OCI-LY3 (cell line): ENCODE data around the gene SRL.
A peak's percentile ranks its signal among the peaks of the same experiment; 100 is the strongest.

ENCODE experiments used
- H2AFZ ChIP-seq: fragments of 200-600, 300-600 bp; shearing (Covaris generic); 2 replicates; pipeline ENCODE4 v1.6.0; 2014; ENCODE audit warnings: antibody characterized with exemption, low read depth, low read length
- H3K27ac ChIP-seq: fragments of 200-600, 300-600 bp; sonication (generic); 2 replicates; pipeline ENCODE4 v1.5.1; 2014; ENCODE audit warnings: mild to moderate bottlenecking, low read length, moderate library complexity, mixed read lengths
- H3K27me3 ChIP-seq: fragments of 200-600, 300-600 bp; sonication (generic); 2 replicates; pipeline ENCODE4 v1.6.1; 2014; ENCODE audit warnings: low read depth, low read length, mixed read lengths
- H3K36me3 ChIP-seq: fragments of 200-600, 300-600 bp; sonication (generic); replicated peaks from 2 replicates; pipeline ENCODE3; 2014; ENCODE audit warnings: low read depth, low read length, mixed read lengths
- H3K4me1 ChIP-seq: fragments of 300-600, 200-600 bp; sonication (generic); 2 replicates; pipeline ENCODE4 v1.6.1; 2014; ENCODE audit warnings: low read length, mixed read lengths
- H3K4me2 ChIP-seq: fragments of 200-600, 300-600 bp; sonication (generic); 2 replicates; pipeline ENCODE4 v1.6.1; 2014; ENCODE audit warnings: low read length, mixed read lengths
- H3K4me3 ChIP-seq: fragments of 300-600, 200-600 bp; sonication (generic); 2 replicates; pipeline ENCODE4 v1.5.1; 2014; ENCODE audit warnings: antibody characterized with exemption, mild to moderate bottlenecking, low read length, moderate library complexity
- H3K79me2 ChIP-seq: fragments of 300-600, 200-600 bp; shearing (Covaris generic); 2 replicates; pipeline ENCODE4 v1.6.1; 2014; ENCODE audit warnings: mild to moderate bottlenecking, low read length, mixed read lengths
- H3K9ac ChIP-seq: fragments of 300-600, 200-600 bp; shearing (Covaris generic); 2 replicates; pipeline ENCODE4 v1.6.0; 2014; ENCODE audit warnings: mild to moderate bottlenecking, low read length, moderate library complexity
- H3K9me3 ChIP-seq: fragments of 200-600, 300-600 bp; shearing (Covaris generic); 2 replicates; pipeline ENCODE4 v1.6.1; 2014; ENCODE audit warnings: low read length, mixed read lengths; ENCODE audit not compliant: insufficient read depth
- H4K20me1 ChIP-seq: fragments of 200-600, 300-600 bp; sonication (generic); 2 replicates; pipeline ENCODE4 v1.6.1; 2016; ENCODE audit warnings: low read length, mixed read lengths; ENCODE audit not compliant: insufficient read depth
- EZH2phosphoT487 ChIP-seq: fragments of 200-600 bp; shearing (Covaris generic); IDR thresholded peaks from 2 replicates; pipeline ENCODE4 v1.6.1; 2018; ENCODE audit warnings: antibody characterized with exemption, mixed run types, low read depth
- TF ChIP-seq, protein P1 (sequence below): fragments of 200-600, 300-600 bp; sonication (generic); IDR thresholded peaks from 2 replicates; pipeline ENCODE4 v1.5.1; 2014; ENCODE audit warnings: antibody characterized with exemption, low read length, low read depth

SRL gene

DNA sequence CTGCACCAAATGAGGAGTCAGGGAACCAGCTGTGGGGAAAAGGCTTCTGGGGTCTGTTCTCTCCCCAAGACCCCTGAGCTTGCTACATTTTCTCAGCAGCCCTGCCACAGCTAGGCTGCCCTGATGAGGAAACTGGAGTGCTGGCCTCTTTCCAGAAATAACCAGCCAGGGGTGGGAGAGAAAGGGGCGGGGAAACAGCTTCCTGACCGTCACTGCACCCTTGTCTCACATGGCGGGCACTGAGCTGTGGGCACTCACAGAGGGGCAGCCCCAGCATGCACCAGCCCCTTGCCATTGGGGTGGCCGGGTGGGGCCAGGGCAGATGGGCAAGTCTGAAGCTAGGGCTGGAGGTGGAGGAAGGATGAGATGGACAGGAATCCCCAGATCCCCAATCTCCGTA is 2.9 kb downstream of the SRL start:
- TF ChIP-seq, protein P1, sequence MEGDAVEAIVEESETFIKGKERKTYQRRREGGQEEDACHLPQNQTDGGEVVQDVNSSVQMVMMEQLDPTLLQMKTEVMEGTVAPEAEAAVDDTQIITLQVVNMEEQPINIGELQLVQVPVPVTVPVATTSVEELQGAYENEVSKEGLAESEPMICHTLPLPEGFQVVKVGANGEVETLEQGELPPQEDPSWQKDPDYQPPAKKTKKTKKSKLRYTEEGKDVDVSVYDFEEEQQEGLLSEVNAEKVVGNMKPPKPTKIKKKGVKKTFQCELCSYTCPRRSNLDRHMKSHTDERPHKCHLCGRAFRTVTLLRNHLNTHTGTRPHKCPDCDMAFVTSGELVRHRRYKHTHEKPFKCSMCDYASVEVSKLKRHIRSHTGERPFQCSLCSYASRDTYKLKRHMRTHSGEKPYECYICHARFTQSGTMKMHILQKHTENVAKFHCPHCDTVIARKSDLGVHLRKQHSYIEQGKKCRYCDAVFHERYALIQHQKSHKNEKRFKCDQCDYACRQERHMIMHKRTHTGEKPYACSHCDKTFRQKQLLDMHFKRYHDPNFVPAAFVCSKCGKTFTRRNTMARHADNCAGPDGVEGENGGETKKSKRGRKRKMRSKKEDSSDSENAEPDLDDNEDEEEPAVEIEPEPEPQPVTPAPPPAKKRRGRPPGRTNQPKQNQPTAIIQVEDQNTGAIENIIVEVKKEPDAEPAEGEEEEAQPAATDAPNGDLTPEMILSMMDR: no peak
- TF ChIP-seq EZH2phosphoT487: no peak
- no peaks in the 10 kb centered on the region for H3K79me2 ChIP-seq
- no peak overlapping the region for H3K9ac ChIP-seq
- H3K27me3 ChIP-seq: peaks cover 9% of the 10 kb centered on the region
- H3K9me3 ChIP-seq: no peaks in the 10 kb centered on the region
- no peaks in the 10 kb centered on the region for H4K20me1 ChIP-seq
- H2AFZ ChIP-seq: no peak overlapping the region
- no peak overlapping the region for H3K27ac ChIP-seq
- no peaks in the 10 kb centered on the region for H3K4me1 ChIP-seq
- no peaks in the 10 kb centered on the region for H3K36me3 ChIP-seq
- H3K4me2 ChIP-seq: no peak overlapping the region
- no peak overlapping the region for H3K4me3 ChIP-seq

DNA sequence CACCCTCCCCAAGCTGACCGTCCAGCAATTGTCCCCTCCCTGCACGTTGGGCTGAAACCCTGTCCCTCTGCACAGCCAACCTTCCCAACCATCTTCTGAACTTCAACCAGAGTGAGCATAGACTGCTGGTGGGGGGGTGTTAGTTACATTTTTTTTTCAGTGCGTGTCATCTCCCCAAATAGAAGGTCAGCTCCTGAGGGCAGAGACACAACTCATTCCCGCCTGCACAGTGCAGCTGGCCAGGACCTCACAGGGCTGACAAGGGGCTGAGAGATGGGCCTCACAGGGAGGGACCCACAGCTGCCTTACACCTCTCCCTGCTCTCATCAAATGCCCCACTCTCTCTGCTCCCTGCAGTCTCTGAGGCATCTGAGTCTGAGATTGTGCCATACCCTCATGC is 8.4 kb downstream of the SRL start:
- H2AFZ ChIP-seq: no peak overlapping the region
- TF ChIP-seq, protein P1: no peak
- TF ChIP-seq EZH2phosphoT487: no peak
- peaks cover 16% of the 10 kb centered on the region for H3K27me3 ChIP-seq

DNA sequence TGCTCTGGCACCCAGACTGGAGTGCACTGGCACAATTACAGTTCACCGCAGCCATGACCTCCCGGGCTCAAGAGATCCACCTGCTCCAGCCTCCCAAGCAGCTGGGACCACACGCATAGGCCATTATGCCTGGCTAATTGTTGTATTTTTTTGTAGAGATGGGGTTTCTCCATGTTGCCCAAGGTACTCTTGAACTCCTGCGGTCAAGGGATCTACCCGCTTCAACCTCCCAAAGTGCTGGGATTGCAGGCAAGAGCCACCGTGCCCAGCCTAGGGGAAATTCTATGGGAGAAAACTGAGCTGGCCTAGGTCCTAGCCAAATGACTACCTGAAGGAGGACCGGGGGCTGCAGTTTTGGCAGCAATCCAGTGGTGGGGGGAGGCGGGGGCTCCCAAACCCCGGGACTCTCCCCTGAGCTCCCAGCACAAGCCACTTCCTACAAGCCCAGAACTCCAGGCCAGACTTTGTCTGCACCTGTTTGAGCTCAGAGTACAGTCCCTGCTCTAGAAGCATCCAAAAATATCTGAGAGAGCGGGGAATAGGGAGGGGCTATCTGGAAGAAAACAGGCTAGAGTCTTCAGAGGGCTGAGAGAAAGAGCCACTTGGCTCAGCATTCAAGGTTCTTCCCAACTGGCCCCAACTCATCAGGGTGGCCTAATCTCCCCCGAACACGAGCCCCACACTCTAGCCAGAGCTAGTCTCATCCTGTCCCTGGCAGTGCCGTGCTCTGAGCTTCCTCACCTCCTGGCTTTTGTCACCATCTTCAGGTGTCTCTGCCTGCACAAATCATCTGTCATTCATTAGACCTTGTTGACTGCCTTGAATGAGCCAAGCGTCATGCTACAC is 9.1 kb downstream of the SRL start:
- no peaks in the 10 kb centered on the region for H4K20me1 ChIP-seq
- H3K4me1 ChIP-seq: no peaks in the 10 kb centered on the region
- no peak overlapping the region for H2AFZ ChIP-seq
- no peaks in the 10 kb centered on the region for H3K79me2 ChIP-seq
- H3K27me3 ChIP-seq: peaks cover 16% of the 10 kb centered on the region
- H3K36me3 ChIP-seq: no peaks in the 10 kb centered on the region
- no peak overlapping the region for H3K4me3 ChIP-seq
- no peak overlapping the region for H3K9ac ChIP-seq
- H3K4me2 ChIP-seq: no peak overlapping the region
- TF ChIP-seq, protein P1: peak; percentile 23; the same call in 1 of the 2 replicates
- no peak for TF ChIP-seq EZH2phosphoT487
- H3K9me3 ChIP-seq: no peaks in the 10 kb centered on the region
- no peak overlapping the region for H3K27ac ChIP-seq

More for the DNA sequence above, 8.4 kb downstream of the SRL start:
- H3K9ac ChIP-seq: no peak overlapping the region
- no peaks in the 10 kb centered on the region for H3K4me1 ChIP-seq
- H3K4me2 ChIP-seq: no peak overlapping the region
- no peaks in the 10 kb centered on the region for H4K20me1 ChIP-seq
- no peaks in the 10 kb centered on the region for H3K36me3 ChIP-seq
- H3K9me3 ChIP-seq: no peaks in the 10 kb centered on the region
- H3K4me3 ChIP-seq: no peak overlapping the region
- H3K27ac ChIP-seq: no peak overlapping the region
- H3K79me2 ChIP-seq: no peaks in the 10 kb centered on the region

DNA sequence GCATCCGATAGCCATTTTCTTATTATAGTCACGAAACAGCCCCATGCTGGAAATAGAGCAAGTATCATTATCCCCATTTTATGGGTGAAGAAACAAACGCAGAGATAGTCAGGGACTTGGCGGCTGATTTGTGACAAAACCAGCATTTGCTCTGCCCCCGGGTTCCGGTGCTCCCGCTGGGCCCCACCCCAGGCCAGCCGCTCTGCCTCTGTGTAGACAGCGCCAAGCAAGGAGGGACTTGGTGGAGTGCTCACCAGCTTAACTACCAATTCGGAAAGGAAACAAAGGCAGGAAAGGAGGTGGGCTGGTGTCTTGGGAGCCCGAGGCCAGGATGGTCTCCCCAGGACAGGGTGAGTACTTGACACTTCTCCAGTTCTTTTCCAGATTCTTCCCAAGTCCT is 10.0 kb downstream of the SRL start:
- H3K79me2 ChIP-seq: no peaks in the 10 kb centered on the region
- H3K4me2 ChIP-seq: no peak overlapping the region
- no peaks in the 10 kb centered on the region for H3K4me1 ChIP-seq
- peaks cover 16% of the 10 kb centered on the region for H3K27me3 ChIP-seq
- H3K36me3 ChIP-seq: no peaks in the 10 kb centered on the region
- H3K9me3 ChIP-seq: no peaks in the 10 kb centered on the region
- H3K9ac ChIP-seq: no peak overlapping the region
- no peak for TF ChIP-seq EZH2phosphoT487
- TF ChIP-seq, protein P1: no peak
- H2AFZ ChIP-seq: no peak overlapping the region
- no peak overlapping the region for H3K4me3 ChIP-seq
- no peak overlapping the region for H3K27ac ChIP-seq
- H4K20me1 ChIP-seq: no peaks in the 10 kb centered on the region
